BJ (cell line): ENCODE results near the gene SLIT3. TPM values are rescaled to one million over a fixed set of nuclear protein-coding genes. Genes with fewer than 3 reads are reported as not detected.

Source experiments
- CTCF ChIA-PET: fragments of 350-600 bp; formaldehyde crosslinking; extraction: SDS; loops from one replicate; lab custom pipeline; 2021; ENCODE audit warnings: antibody characterized with exemption, inconsistent platforms; lab: Yijun Ruan, JAX
- POLR2A ChIA-PET: fragments of 300-600 bp; sonication (Branson Sonifier 250); formaldehyde crosslinking; extraction: SDS; loops from one replicate; lab custom pipeline; 2021; ENCODE audit warnings: antibody characterized with exemption; lab: Charles Lee
- DNase-seq: peaks from one replicate; pipeline ENCODE4 v3.0.0-alpha.2; 2011; ENCODE audit warnings: low read depth
- H3K27me3 ChIP-seq: 2 replicates; pipeline ENCODE4 v1.6.0; 2011; ENCODE audit warnings: low read length; ENCODE audit not compliant: control insufficient read depth, insufficient read depth
- H3K36me3 ChIP-seq: 2 replicates; pipeline ENCODE4 v1.5.1; 2011; ENCODE audit warnings: low read length; ENCODE audit not compliant: control insufficient read depth, insufficient read depth
- H3K4me3 ChIP-seq: 2 replicates; pipeline ENCODE4 v1.5.1; 2011; ENCODE audit warnings: low read depth, mild to moderate bottlenecking, control low read depth, low read length
- CTCF ChIP-seq: IDR thresholded peaks from 2 replicates; pipeline ENCODE4 v1.5.1; 2011; ENCODE audit warnings: low read depth, mild to moderate bottlenecking, control low read depth, inconsistent platforms, low read length, moderate library complexity; ENCODE audit not compliant: insufficient read depth
- polyA plus RNA-seq: library from polyadenylated mRNA; depleted of rRNA; stranded (reverse); fragments of >200 nt; gene quantifications from 2 replicates; pipeline ENCODE4 v1.2.3, GENCODE V29; 2011

Gene SLIT3
- polyA plus RNA-seq, 1 experiment, result 26.8 TPM

- Histone ChIP-seq H3K27me3 (no peaks in the 10 kb centered on the region), H3K36me3 (no peaks in the 10 kb centered on the region), H3K4me3 (no peak overlapping the region)
- DNase-seq, result no peak
- POLR2A ChIA-PET, result no interaction called here
- CTCF ChIA-PET, result interaction anchor here (1.2 kb wide), 1 partner anchor 70 kb away, joined by 3 read pairs; no protein-coding TSS in a partner anchor
- TF ChIP-seq CTCF, result no peak
Observed at GRCh38 chr5:169201597-169201996, 99.3 kb downstream of the SLIT3 start.

DNA sequence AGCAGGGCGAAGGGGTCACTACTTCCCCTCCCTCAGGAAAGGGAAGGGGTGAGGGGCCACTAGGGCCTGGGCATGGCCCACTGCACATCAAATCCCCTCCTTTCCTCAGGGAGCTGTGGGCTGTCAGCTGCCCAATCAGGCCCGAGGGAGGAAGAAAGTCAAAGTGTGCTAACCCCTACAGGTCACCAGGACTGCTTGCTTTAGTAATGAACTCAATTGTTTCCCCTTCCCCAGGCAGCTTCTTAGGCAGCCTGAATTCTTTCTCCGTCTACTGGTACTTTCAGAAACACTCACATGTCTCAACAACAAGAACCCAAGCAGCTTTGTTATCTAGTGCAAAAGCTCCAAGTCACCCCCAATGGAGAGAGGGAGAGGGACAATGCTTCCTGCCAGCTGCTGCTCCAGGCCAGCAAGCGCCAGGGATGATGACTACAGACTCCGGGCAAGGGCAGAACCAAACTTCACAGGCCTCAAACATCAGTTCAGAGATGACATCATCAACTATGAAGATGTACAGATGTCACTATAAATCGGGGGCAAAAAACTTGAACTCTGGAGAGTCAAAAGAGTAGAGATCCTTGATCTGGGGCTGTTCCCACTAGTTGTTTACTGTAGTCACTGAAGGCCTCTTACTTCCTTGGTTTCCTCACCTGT, 100.7 kb downstream of the SLIT3 start:
- ChIA-PET CTCF (no interaction called here), POLR2A (no interaction called here)
- no peak for DNase-seq

GRCh38 chr5:169197343-169197742, 103.6 kb downstream of the SLIT3 start:
- ChIA-PET POLR2A (no interaction called here), CTCF (interaction anchor here (0.6 to 1.5 kb wide), 2 partner anchors 22 to 105 kb away, joined by 3 read pairs; no protein-coding TSS in a partner anchor)
- Histone ChIP-seq H3K4me3 (no peak overlapping the region), H3K36me3 (peaks cover 2% of the 10 kb centered on the region; the same call in 1 of the 2 replicates), H3K27me3 (no peaks in the 10 kb centered on the region)
- no peak for DNase-seq
- TF ChIP-seq CTCF, result no peak

More for the DNA sequence above, 100.7 kb downstream of the SLIT3 start:
- Histone ChIP-seq H3K4me3 (no peak overlapping the region), H3K27me3 (no peaks in the 10 kb centered on the region), H3K36me3 (no peaks in the 10 kb centered on the region)
- no peak for TF ChIP-seq CTCF

GRCh38 chr5:169196059-169196458, 104.9 kb downstream of the SLIT3 start:
- Histone ChIP-seq H3K4me3 (no peak overlapping the region), H3K36me3 (peaks cover 2% of the 10 kb centered on the region; the same call in 1 of the 2 replicates), H3K27me3 (no peaks in the 10 kb centered on the region; the same call in 1 of the 2 replicates)
- no peak for DNase-seq
- POLR2A ChIA-PET, result no interaction called here
- CTCF ChIA-PET, result interaction anchor here (1.5 kb wide), 2 partner anchors 106 kb away, joined by 3 read pairs; no protein-coding TSS in a partner anchor
- no peak for TF ChIP-seq CTCF

- no peak for TF ChIP-seq CTCF
Observed at GRCh38 chr5:169195601-169196000, 105.3 kb downstream of the SLIT3 start.

More at GRCh38 chr5:169195601-169196000, 105.3 kb downstream of the SLIT3 start:
- Histone ChIP-seq H3K4me3 (no peak overlapping the region), H3K27me3 (no peaks in the 10 kb centered on the region; the same call in 1 of the 2 replicates), H3K36me3 (peaks cover 2% of the 10 kb centered on the region; the same call in 1 of the 2 replicates)
- ChIA-PET CTCF (interaction anchor here (1.0 to 1.5 kb wide), 2 partner anchors 9 to 106 kb away, joined by 3 read pairs; no protein-coding TSS in a partner anchor), POLR2A (no interaction called here)
- no peak for DNase-seq
